ENCODE data around the gene CCDC148.
"Not testable (repeated sequence)": the region's sequence is repeated elsewhere in the genome, so short reads cannot be mapped to it uniquely, and the experiment has no call there.

The CCDC148 gene

DNA sequence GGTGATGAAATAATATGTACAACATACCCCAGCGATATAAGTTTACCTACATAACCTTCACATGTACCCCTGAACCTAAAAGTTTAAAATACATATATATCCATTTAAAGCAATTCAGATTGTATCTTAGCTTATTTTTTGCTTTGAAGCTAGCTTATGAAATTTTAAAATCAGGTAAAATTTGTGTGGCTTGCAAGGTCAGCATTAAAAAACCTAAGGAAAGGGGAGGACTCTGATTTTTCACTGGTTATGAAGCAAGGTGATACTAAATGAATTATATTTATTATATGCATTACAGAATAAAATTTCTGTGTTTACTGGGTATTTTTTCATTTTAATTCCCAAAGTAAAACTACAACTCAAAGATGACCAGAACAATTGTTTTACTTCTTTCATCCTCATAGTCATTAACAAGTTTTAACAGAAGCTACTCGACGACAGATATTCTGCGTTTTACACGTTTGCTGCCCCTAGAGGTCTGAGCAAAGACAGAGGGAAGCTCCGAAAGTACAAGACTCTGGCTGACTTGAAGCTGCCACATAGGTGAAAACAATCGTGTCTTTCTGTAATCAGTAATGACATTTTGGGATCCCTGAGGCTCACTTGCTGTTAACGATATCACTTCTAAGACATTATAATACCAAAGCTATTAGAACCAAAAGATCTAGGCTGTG lies 17.3 kb upstream of the CCDC148 start:
- H3K9me3 ChIP-seq (replicated peaks in 1 of 11) = peaks cover 0 to 18% (median 12%) of the 10 kb centered on the region in 11 experiments; a peak in 14 of 22 replicates
- no peaks in the 10 kb centered on the region for H4K20me1 ChIP-seq
- no peaks in the 10 kb centered on the region for H3K4me1 ChIP-seq
- no peak overlapping the region for H3K27ac ChIP-seq
- no peak for TF ChIP-seq Cebpa-rat (IDR thresholded peaks at IDR 0.05)
- no peaks in the 10 kb centered on the region for H3K27me3 ChIP-seq
- no peak overlapping the region for H3K4me2 ChIP-seq
- peaks cover 0 to 14% (median 3%) of the 10 kb centered on the region in 11 experiments; a peak in 4 of 22 replicates for H3K36me3 ChIP-seq
- H3K9ac ChIP-seq = no peak overlapping the region
- H3K4me3 ChIP-seq = no peak overlapping the region

DNA sequence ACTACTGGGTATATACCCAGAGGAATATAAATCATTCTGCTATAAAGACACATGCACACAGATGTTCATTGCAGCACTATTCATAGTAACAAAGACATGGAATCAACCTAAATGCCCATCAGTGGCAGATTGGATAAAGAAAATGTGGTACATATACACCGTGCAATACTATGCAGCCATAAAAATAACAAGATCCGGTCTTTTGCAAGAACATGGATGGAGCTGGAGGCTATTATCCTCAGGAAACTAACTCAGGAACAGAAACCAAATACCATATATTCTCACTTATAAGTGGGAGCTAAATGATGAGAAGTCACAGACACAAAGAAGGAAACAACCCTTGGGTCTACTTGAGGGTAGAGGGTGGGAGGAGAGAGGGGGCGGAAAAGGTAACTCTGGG lies 16.7 kb upstream of the CCDC148 start:
- not testable (repeated sequence) for H3K4me2 ChIP-seq, H3K4me1 ChIP-seq, H4K20me1 ChIP-seq, H3K27ac ChIP-seq, H3K9ac ChIP-seq, H3K27me3 ChIP-seq, H3K4me3 ChIP-seq
- peaks cover 0 to 14% (median 3%) of the 10 kb centered on the region in 11 experiments; a peak in 4 of 22 replicates for H3K36me3 ChIP-seq
- H3K9me3 ChIP-seq (replicated peaks in 1 of 11) = peaks cover 0 to 18% (median 12%) of the 10 kb centered on the region in 11 experiments; a peak in 14 of 22 replicates

DNA sequence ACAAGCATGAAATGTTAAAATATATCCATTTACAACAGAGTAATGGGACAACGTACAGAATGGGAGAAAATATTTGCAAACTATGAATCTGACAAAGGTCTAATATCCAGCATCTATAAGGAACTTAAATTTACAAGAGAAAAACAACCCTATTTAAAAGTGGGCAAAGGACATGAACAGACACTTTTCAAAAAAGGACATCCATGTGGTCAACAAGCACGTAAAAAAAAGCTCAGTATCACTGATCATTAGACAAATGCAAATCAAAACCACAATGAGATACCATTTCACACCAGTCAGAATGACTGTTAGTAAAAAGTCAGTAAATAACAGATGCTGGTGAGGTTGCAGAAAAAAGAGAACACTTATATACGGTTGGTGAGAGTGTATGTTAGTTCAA lies 16.3 kb upstream of the CCDC148 start:
- not testable (repeated sequence) for H3K27ac ChIP-seq, H4K20me1 ChIP-seq, H3K4me1 ChIP-seq, H3K4me3 ChIP-seq, H3K9ac ChIP-seq, H3K4me2 ChIP-seq, H3K27me3 ChIP-seq
- H3K36me3 ChIP-seq = peaks cover 0 to 14% (median 3%) of the 10 kb centered on the region in 11 experiments; a peak in 4 of 22 replicates
- H3K9me3 ChIP-seq (replicated peaks in 1 of 11) = peaks cover 0 to 18% (median 12%) of the 10 kb centered on the region in 11 experiments; a peak in 14 of 22 replicates

DNA sequence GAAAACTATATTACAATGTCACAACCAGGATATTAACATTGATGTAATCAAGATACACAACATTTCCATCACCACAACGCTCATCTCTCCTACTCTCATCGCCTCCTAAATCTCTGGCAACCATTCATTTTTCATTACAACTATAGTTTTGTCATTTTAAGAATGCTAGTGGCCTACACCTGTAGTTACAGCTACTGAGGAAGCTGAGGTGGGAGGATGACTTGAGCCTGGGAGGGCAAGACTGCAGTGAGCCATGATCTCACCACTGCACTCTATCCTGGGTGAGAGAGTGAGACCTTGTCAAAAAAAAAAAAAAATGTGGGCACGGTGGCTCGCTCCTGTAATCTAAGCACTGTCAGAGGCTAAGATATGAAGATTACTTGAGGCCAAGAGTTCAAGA lies 10.7 kb upstream of the CCDC148 start:
- H3K4me1 ChIP-seq = no peaks in the 10 kb centered on the region
- H3K27ac ChIP-seq = no peak overlapping the region
- H3K36me3 ChIP-seq = peaks cover 0 to 14% (median 3%) of the 10 kb centered on the region in 11 experiments; a peak in 4 of 22 replicates
- no peak overlapping the region for H3K4me3 ChIP-seq
- no peak overlapping the region for H3K9ac ChIP-seq
- no peak for TF ChIP-seq Cebpa-rat (IDR thresholded peaks at IDR 0.05)
- H3K4me2 ChIP-seq = no peak overlapping the region
- peaks cover 0 to 6% (median under 1%) of the 10 kb centered on the region in 11 experiments; a peak in 8 of 22 replicates for H3K9me3 ChIP-seq (replicated peaks in 1 of 11)
- no peaks in the 10 kb centered on the region for H3K27me3 ChIP-seq
- H4K20me1 ChIP-seq = peaks cover 0 to 17% (median 4%) of the 10 kb centered on the region in 11 experiments; a peak in 7 of 22 replicates

DNA sequence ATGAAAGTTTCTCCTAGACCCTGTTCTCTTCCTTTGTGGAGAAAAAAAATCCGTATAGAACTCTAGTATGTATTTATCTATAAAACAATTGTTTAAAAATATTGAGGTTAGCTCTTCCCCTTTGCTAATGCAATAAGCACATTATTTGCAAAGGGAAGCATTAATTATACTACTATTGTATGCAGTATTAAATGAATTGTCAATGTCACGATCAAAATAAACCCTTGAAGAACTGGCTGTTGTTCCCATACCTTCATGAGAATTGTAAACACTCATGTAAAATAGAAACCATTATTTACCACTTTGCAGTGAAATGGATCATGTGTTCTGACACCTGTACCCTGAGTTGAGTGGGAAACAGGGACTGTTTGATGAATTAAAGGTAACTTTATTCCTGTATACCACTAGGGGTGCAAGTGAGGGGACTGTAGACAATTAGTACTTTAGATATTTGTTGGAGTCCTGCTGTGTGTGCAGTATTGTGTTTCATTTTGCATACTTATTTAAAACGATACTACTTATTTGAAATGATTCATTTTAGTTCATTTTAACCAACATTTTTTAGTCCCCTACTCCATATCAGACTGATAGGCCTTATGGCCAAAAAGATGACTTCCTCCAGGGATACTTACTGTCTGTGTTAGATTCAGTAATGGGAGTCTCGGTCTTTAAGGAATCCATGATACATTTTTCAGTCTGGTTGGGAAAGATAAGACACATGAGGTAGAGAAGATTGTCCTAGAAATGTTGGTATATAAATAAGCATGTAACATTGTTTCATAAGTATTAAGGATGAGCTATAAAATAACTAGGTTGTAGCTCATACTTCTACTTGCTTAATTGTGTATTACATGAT lies 8.1 kb upstream of the CCDC148 start:
- no peak for TF ChIP-seq Cebpa-rat (IDR thresholded peaks at IDR 0.05)
- Histone ChIP-seq H3K36me3 (0 out of 22 replicates have a peak, but pooled peaks cover 0 to 5% (median 0%) of the 10 kb centered on the region in 11 experiments), H3K4me1 (peaks cover 0 to 3% (median under 1%) of the 10 kb centered on the region in 10 experiments; a peak in 6 of 20 replicates), H3K4me2 (no peak overlapping the region), H3K27ac (no peak overlapping the region), H3K4me3 (no peak overlapping the region), H4K20me1 (peaks cover 0 to 33% (median 19%) of the 10 kb centered on the region in 11 experiments; a peak in 16 of 22 replicates), H3K9ac (no peak overlapping the region), H3K9me3 (replicated peaks in 1 of 11) (no peaks in the 10 kb centered on the region), H3K27me3 (peaks cover 2 to 4% (median 3%) of the 10 kb centered on the region in 11 experiments; a peak in 16 of 22 replicates)

DNA sequence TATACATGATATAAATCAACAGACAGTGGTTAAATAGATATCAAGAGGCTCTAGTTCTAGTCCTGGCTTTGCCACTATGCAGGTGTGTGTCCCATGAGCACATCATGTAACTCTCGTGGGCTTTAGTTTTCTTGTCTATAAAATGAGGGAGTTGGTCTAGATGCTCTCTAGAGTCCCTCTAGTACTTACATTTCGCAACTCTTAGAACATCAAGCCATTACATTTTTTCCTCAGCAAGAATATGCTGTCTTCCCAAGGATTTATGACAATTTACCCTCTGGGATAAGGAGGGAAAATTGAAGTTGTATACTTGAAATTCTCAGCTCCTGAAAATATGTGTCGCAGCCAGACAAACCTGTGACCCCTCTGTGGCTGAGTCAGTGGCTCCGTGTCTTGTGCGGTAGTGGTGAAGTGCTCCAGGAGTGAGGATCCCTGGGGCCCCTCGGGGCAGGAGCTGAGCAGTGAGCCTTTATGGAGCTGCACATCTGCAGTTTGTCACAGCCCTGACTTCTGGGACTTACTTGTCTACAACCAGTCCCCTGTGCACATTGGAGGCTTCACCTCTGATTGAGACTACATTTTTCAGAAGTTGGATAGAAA lies 7.0 kb upstream of the CCDC148 start:
- H3K4me2 ChIP-seq = no peak overlapping the region
- H3K4me1 ChIP-seq = peaks cover 3 to 14% (median 10%) of the 10 kb centered on the region in 10 experiments; a peak in 19 of 20 replicates
- H3K27ac ChIP-seq = no peak overlapping the region
- no peak for TF ChIP-seq Cebpa-rat (IDR thresholded peaks at IDR 0.05)
- H3K9ac ChIP-seq = no peak overlapping the region
- H4K20me1 ChIP-seq = peaks cover 6 to 44% (median 30%) of the 10 kb centered on the region in 11 experiments; a peak in 20 of 22 replicates
- peaks cover 13 to 15% (median 14%) of the 10 kb centered on the region in 11 experiments for H3K27me3 ChIP-seq
- H3K4me3 ChIP-seq = no peak overlapping the region
- no peaks in the 10 kb centered on the region for H3K9me3 ChIP-seq (replicated peaks in 1 of 11)
- H3K36me3 ChIP-seq = 0 out of 22 replicates have a peak, but pooled peaks cover 0 to 5% (median 0%) of the 10 kb centered on the region in 11 experiments

DNA sequence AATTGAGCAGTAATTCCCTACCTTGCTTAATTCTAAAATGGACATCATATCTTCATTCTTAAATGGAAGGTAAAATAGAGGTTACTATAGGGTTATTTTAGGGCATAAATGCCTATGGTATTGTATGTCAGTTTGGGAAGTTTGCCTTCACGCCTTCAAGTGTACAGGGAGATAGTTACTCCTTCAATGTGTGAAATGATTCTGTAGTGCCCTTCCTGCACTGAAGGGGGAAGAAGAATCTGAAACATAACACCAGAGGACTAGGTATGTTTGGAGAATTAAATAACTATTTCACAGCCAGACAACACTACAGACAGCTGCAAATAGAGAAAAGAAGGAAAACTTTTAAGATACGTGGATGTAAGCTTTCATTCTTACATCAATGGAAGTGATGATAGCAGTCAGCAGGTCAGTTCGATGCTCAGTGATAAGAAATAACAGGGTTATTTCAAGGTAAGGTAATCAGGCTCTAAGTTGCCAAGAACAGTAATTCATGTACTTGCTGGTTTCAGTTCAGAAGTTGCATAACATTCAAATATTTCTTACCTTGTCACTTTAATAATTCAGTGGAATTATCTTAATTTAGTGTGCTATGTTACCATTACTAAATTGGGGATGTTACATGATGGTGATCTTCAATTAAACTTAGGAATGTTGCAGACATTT lies 4.2 kb upstream of the CCDC148 start:
- Histone ChIP-seq H3K27ac (no peak overlapping the region), H3K4me3 (no peak overlapping the region), H3K9me3 (replicated peaks in 1 of 11) (no peaks in the 10 kb centered on the region), H4K20me1 (peaks cover 11 to 55% (median 41%) of the 10 kb centered on the region in 11 experiments; a peak in 20 of 22 replicates), H3K36me3 (no peaks in the 10 kb centered on the region), H3K27me3 (peaks cover 19 to 27% (median 22%) of the 10 kb centered on the region in 11 experiments), H3K9ac (no peak overlapping the region), H3K4me2 (no peak overlapping the region), H3K4me1 (peaks cover 13 to 25% (median 22%) of the 10 kb centered on the region in 10 experiments)
- no peak for TF ChIP-seq Cebpa-rat (IDR thresholded peaks at IDR 0.05)

DNA sequence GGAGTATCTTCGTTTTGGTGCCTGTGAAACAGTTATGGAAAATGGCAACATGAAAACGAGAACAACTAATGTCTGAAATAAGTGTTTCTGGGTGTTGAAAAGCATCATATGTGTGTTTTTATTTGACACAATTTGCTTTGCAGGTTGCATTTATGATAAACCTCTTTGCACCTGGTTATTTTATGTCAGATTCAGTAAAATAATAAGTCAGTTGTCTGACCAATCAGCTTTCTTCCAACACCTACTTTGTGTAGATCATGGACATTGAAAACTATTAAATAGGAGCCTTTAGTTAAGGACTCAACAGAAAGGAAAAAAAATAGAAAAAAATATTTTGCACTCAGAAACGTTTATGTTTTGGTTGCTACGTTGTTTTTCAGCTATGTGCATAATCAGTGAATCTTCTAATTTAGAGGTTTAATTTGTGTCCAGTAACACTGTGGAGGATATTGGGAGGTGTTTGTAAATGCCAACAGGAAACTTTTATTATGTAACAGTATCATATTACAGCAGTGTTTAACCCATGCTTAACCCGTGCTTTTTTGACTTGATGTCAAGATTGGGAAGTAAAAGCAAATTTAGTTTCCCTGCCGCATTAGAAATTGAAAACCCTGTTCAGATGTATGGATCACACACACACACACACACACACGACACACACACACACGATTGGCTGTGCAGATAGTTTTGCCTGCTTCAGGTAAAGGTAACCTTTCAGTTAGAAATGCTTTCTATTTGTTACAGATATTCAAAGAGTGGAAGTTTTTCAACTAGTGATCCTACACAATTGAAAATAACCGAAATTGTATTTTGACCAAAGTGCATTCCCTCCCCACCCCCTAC lies 2.8 kb upstream of the CCDC148 start:
- no peaks in the 10 kb centered on the region for H3K9me3 ChIP-seq (replicated peaks in 1 of 11)
- H3K27ac ChIP-seq = no peak overlapping the region
- no peak overlapping the region; a peak in 1 of 20 replicates for H3K4me3 ChIP-seq
- H4K20me1 ChIP-seq = peaks cover 11 to 55% (median 41%) of the 10 kb centered on the region in 11 experiments; a peak in 20 of 22 replicates
- peaks cover 19 to 27% (median 22%) of the 10 kb centered on the region in 11 experiments for H3K27me3 ChIP-seq
- no peaks in the 10 kb centered on the region for H3K36me3 ChIP-seq
- H3K9ac ChIP-seq = no peak overlapping the region
- no peak for TF ChIP-seq Cebpa-rat (IDR thresholded peaks at IDR 0.05)
- peak overlapping the region; percentile 87 to 99 (median 95); a peak in 18 of 22 replicates for H3K4me2 ChIP-seq
- peaks cover 13 to 25% (median 22%) of the 10 kb centered on the region in 10 experiments for H3K4me1 ChIP-seq

Data from BLaER1 treated with 17β-estradiol and CSF1 and Interleukin-3, amounts not matched to agents 10 nM and 100 nM (cell line).